Neuronal stem cell (in vitro differentiated cells): ENCODE measurements around the gene WDR11.

Experiments used
- DNase-seq: peaks from one replicate; pipeline ENCODE4 v3.0.0-alpha.2; 2013; ENCODE audit warnings: low spot score
- H2AFZ ChIP-seq: one replicate; pipeline ENCODE4 v1.6.1; 2013; ENCODE audit warnings: mild to moderate bottlenecking, low read length, inconsistent platforms
- H2AK5ac ChIP-seq: 2 replicates; pipeline ENCODE4 v1.6.1; 2013; ENCODE audit warnings: low read depth, mild to moderate bottlenecking, inconsistent platforms, low read length, moderate library complexity, mixed read lengths
- H2BK120ac ChIP-seq: 2 replicates; pipeline ENCODE4 v1.6.1; 2013; ENCODE audit warnings: low read depth, mild to moderate bottlenecking, inconsistent platforms, low read length, moderate library complexity, mixed read lengths
- H2BK12ac ChIP-seq: one replicate; pipeline ENCODE4 v1.6.1; 2013; ENCODE audit warnings: low read length, inconsistent platforms
- H2BK15ac ChIP-seq: 2 replicates; pipeline ENCODE4 v1.6.1; 2013; ENCODE audit warnings: mild to moderate bottlenecking, low read length, inconsistent platforms, mixed read lengths
- H2BK5ac ChIP-seq: one replicate; pipeline ENCODE4 v1.6.1; 2013; ENCODE audit warnings: inconsistent platforms, mild to moderate bottlenecking, low read length, moderate library complexity
- H3K14ac ChIP-seq: one replicate; pipeline ENCODE4 v1.6.1; 2013; ENCODE audit warnings: low read length, inconsistent platforms
- H3K18ac ChIP-seq: 2 replicates; pipeline ENCODE4 v1.6.1; 2013; ENCODE audit warnings: low read length, inconsistent platforms
- H3K23ac ChIP-seq: 2 replicates; pipeline ENCODE4 v1.6.1; 2013; ENCODE audit warnings: low read depth, mild to moderate bottlenecking, mixed read lengths, low read length, inconsistent platforms; ENCODE audit not compliant: poor library complexity
- H3K27ac ChIP-seq: replicated peaks from 3 replicates; pipeline ENCODE4 v1.5.1; 2013; ENCODE audit warnings: low read length, inconsistent platforms
- H3K27me3 ChIP-seq, 3 experiments: 2 replicates each; pipeline ENCODE4 v1.6.1; 2013; ENCODE audit warnings: low read length in 3 of 3, mild to moderate bottlenecking in 2 of 3, inconsistent platforms in 1 of 3, low read depth in 1 of 3, mixed read lengths in 1 of 3, moderate library complexity in 1 of 3; ENCODE audit not compliant: control insufficient read depth in 3 of 3, insufficient read depth in 3 of 3
- H3K36me3 ChIP-seq, 2 donors: replicated peaks in 1 of 2; 2 replicates each; pipeline ENCODE4 v1.6.1; 2013; ENCODE audit warnings: low read length in 2 of 2; ENCODE audit not compliant: control insufficient read depth in 2 of 2, insufficient read depth in 2 of 2
- H3K4ac ChIP-seq: 2 replicates; pipeline ENCODE4 v1.6.1; 2013; ENCODE audit warnings: inconsistent platforms, mild to moderate bottlenecking, low read length, moderate library complexity
- H3K4me1 ChIP-seq, 2 donors: 1 replicate in 1 of 2; 2 replicates in 1 of 2; pipeline ENCODE4 v1.6.1; 2013; ENCODE audit warnings: low read length in 2 of 2, low read depth in 1 of 2; ENCODE audit not compliant: control insufficient read depth in 2 of 2, insufficient read depth in 1 of 2
- H3K4me2 ChIP-seq: one replicate; pipeline ENCODE4 v1.6.1; 2013; ENCODE audit warnings: mild to moderate bottlenecking, low read length, inconsistent platforms; ENCODE audit not compliant: insufficient read depth, poor library complexity, severe bottlenecking
- H3K4me3 ChIP-seq, 2 donors: 2 replicates each; pipeline ENCODE4 v1.5.1; 2013; ENCODE audit warnings: low read length in 2 of 2, mild to moderate bottlenecking in 2 of 2, inconsistent platforms in 1 of 2, moderate library complexity in 1 of 2
- H3K79me1 ChIP-seq: one replicate; pipeline ENCODE4 v1.6.1; 2013; ENCODE audit warnings: low read depth, mild to moderate bottlenecking, inconsistent platforms, low read length, moderate library complexity
- H3K9ac ChIP-seq: one replicate; pipeline ENCODE4 v1.6.1; 2013; ENCODE audit warnings: mild to moderate bottlenecking, low read depth, low read length, inconsistent platforms; ENCODE audit not compliant: poor library complexity
- H3K9me3 ChIP-seq, 2 donors: replicated peaks in 1 of 2; 2 replicates each; pipeline versions ENCODE3 to v1.6.1; 2013; ENCODE audit warnings: low read length in 2 of 2, mild to moderate bottlenecking in 2 of 2, inconsistent platforms in 1 of 2, low read depth in 1 of 2, mixed read lengths in 1 of 2, moderate library complexity in 1 of 2; ENCODE audit not compliant: control insufficient read depth in 2 of 2, insufficient read depth in 1 of 2
- H4K8ac ChIP-seq: one replicate; pipeline ENCODE4 v1.6.1; 2013; ENCODE audit warnings: low read depth, mild to moderate bottlenecking, inconsistent platforms, low read length, moderate library complexity
- H4K91ac ChIP-seq: one replicate; pipeline ENCODE4 v1.6.1; 2013; ENCODE audit warnings: low read length, low read depth, mild to moderate bottlenecking, inconsistent platforms; ENCODE audit not compliant: poor library complexity
- WGBS, 2 donors: extraction: QIAGEN DNeasy Blood & Tissue Kit; methylation state at CpG; one replicate each; pipeline ENCODE4 v1.1.7; 2013; ENCODE audit warnings: missing lambda C conversion rate in 2 of 2, mixed read lengths in 1 of 2; ENCODE audit not compliant: insufficient read length in 2 of 2, insufficient replicate concordance in 1 of 2; ENCODE audit errors: extremely low coverage in 2 of 2; 5-methylcytosine and 5-hydroxymethylcytosine counted together

Gene WDR11

DNA sequence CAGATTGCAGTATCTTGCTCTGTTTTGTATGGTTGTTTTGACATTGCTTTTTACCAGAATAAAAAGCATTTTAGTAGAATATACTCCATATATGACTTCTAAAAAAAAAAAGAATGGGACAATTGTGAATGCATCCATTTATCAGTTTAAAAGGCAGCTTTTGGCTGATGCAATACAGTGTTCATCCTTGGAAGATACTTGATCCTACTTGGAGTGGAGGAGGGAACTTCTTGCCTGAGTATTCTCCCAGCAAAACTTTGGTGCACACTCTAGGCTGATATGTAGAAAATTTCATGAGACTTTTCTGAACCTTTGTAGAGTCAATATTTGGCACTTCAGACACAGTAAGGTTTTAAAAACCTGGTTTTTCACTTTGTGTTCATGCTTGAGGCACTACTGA, 40.2 kb downstream of the WDR11 start:
- H2AK5ac ChIP-seq, result no peak overlapping the region
- H3K79me1 ChIP-seq, result peaks cover 2% of the 10 kb centered on the region
- H3K4me1 ChIP-seq, result no peaks in the 10 kb centered on the region
- H2BK12ac ChIP-seq, result no peak overlapping the region
- H4K8ac ChIP-seq, result no peak overlapping the region
- H3K27ac ChIP-seq, result no peak overlapping the region
- H3K14ac ChIP-seq, result no peak overlapping the region
- no peak for DNase-seq
- H3K36me3 ChIP-seq, result peaks cover 6 to 81% of the 10 kb centered on the region in 2 donors
- no peak overlapping the region for H3K4me2 ChIP-seq
- no peak overlapping the region for H3K23ac ChIP-seq
- no peak overlapping the region for H3K4me3 ChIP-seq
- no peak overlapping the region for H3K4ac ChIP-seq
- H3K9me3 ChIP-seq, result no peaks in the 10 kb centered on the region
- no peak overlapping the region for H2AFZ ChIP-seq
- no peak overlapping the region for H3K18ac ChIP-seq
- no peak overlapping the region for H3K9ac ChIP-seq
- H2BK120ac ChIP-seq, result no peak overlapping the region
- H3K27me3 ChIP-seq, result no peaks in the 10 kb centered on the region
- H2BK15ac ChIP-seq, result no peak overlapping the region
- no peak overlapping the region for H2BK5ac ChIP-seq
- H4K91ac ChIP-seq, result no peak overlapping the region

DNA sequence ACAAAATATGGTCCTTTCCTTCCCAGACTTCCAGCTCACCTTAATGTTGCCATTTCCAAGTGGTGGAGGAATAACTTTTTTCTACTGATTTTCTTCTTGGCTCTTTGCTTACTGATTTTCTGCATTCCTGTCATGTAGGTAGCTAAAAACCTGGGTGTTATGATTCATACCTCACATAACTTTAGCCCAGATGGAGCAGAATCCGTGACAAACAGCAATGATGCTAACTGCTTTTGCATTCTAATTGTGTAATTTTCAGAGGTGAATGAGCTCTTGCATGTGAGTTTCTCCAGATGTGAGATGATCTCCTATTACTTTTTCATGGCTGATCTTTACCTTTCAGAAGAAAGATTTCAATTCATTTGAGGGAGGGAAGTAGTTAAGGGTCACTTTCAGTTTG, 43.4 kb downstream of the WDR11 start:
- no CpG with 5 or more reads among the region's 1 CpG for WGBS, 2 donors

DNA sequence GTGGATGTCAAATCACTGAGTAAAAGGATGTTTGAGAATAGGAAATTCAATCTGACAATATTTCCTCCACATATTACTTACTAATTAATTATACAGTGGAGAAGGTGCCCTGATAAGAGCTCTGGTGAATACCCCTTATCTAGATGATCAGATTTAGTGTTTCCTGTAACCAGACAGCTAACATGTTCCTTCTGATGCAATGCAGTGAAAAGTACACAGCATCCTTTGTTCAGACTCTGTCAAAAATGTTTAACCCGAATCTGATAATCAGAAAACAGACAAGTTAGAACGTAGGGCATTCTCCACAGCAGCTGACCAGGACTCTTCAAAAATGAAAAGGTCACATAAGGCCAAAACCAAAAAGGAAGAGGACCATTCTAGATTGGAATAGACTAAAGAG, 46.2 kb downstream of the WDR11 start:
- H2BK15ac ChIP-seq, result no peak overlapping the region
- no peak overlapping the region for H2BK120ac ChIP-seq
- H3K27ac ChIP-seq, result no peak overlapping the region
- H3K14ac ChIP-seq, result no peak overlapping the region
- no peaks in the 10 kb centered on the region for H3K4me1 ChIP-seq
- H3K27me3 ChIP-seq, result no peaks in the 10 kb centered on the region
- peaks cover 4 to 65% of the 10 kb centered on the region in 2 donors for H3K36me3 ChIP-seq
- H4K8ac ChIP-seq, result no peak overlapping the region
- no peaks in the 10 kb centered on the region for H3K79me1 ChIP-seq
- no peak overlapping the region for H3K18ac ChIP-seq
- no peak overlapping the region for H3K4me3 ChIP-seq
- no peak for DNase-seq
- H3K23ac ChIP-seq, result no peak overlapping the region
- no peak overlapping the region for H2BK5ac ChIP-seq
- H2AK5ac ChIP-seq, result no peak overlapping the region
- no peak overlapping the region for H2AFZ ChIP-seq
- no peak overlapping the region for H2BK12ac ChIP-seq
- no peak overlapping the region for H3K4ac ChIP-seq
- no peak overlapping the region for H4K91ac ChIP-seq
- H3K4me2 ChIP-seq, result no peak overlapping the region
- no CpG with 5 or more reads among the region's 2 CpGs for whole genome bisulfite sequencing, 2 donors
- H3K9me3 ChIP-seq, result no peaks in the 10 kb centered on the region
- H3K9ac ChIP-seq, result no peak overlapping the region

More for the DNA sequence above, 43.4 kb downstream of the WDR11 start:
- no peak overlapping the region for H3K14ac ChIP-seq
- H4K91ac ChIP-seq, result no peak overlapping the region
- H2AFZ ChIP-seq, result no peak overlapping the region
- H3K79me1 ChIP-seq, result peaks cover 2% of the 10 kb centered on the region
- H3K4me3 ChIP-seq, result no peak overlapping the region
- no peak overlapping the region for H2AK5ac ChIP-seq
- H3K36me3 ChIP-seq, result peaks cover 6 to 65% of the 10 kb centered on the region in 2 donors
- H2BK120ac ChIP-seq, result no peak overlapping the region
- H3K4me1 ChIP-seq, result no peaks in the 10 kb centered on the region
- no peak overlapping the region for H3K27ac ChIP-seq
- no peak overlapping the region for H3K4me2 ChIP-seq
- H2BK5ac ChIP-seq, result no peak overlapping the region
- no peak overlapping the region for H4K8ac ChIP-seq
- H3K27me3 ChIP-seq, result no peaks in the 10 kb centered on the region
- no peak overlapping the region for H3K9ac ChIP-seq
- DNase-seq, result no peak
- H2BK12ac ChIP-seq, result no peak overlapping the region
- H3K18ac ChIP-seq, result no peak overlapping the region
- no peak overlapping the region for H3K4ac ChIP-seq
- no peak overlapping the region for H3K23ac ChIP-seq
- H2BK15ac ChIP-seq, result no peak overlapping the region
- H3K9me3 ChIP-seq, result no peaks in the 10 kb centered on the region

DNA sequence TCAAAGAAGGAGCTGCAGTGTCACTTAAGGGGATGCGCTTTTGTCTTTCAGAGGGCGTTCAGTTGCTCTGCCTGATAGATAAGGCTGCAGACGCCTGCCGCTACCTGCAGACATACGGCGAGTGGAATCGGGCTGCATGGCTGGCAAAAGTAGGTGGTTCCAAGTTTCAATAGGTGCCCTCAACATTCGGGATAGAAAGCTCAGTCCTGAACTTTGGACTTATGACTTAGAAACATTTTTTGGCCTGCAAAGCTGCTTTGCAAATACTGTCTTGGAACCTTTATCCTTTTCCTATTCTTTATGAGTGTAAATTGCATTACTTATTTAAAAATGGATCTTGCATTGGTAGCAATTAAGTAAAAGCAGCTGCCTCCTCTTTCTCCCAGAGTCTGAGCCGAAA, 54.1 kb downstream of the WDR11 start:
- no peak overlapping the region for H3K27ac ChIP-seq

More for the DNA sequence above, 54.1 kb downstream of the WDR11 start:
- Histone ChIP-seq H3K79me1 (no peaks in the 10 kb centered on the region), H4K8ac (no peak overlapping the region), H4K91ac (no peak overlapping the region), H3K4me1 (no peaks in the 10 kb centered on the region), H2BK120ac (no peak overlapping the region), H3K27me3 (peaks cover 0 to 3% (median 0%) of the 10 kb centered on the region in 3 experiments), H3K23ac (no peak overlapping the region), H3K18ac (no peak overlapping the region), H2BK12ac (no peak overlapping the region), H2AK5ac (no peak overlapping the region), H3K9me3 (peaks cover 7 to 14% of the 10 kb centered on the region in 2 donors), H2AFZ (no peak overlapping the region), H2BK15ac (no peak overlapping the region), H3K4me2 (no peak overlapping the region), H3K4me3 (no peak overlapping the region), H3K9ac (no peak overlapping the region), H3K4ac (no peak overlapping the region), H3K14ac (no peak overlapping the region), H3K36me3 (peaks cover 28 to 99% of the 10 kb centered on the region in 2 donors), H2BK5ac (no peak overlapping the region)
- no CpG with 5 or more reads among the region's 9 CpGs for WGBS, 2 donors
- DNase-seq, result no peak
